Body of pancreas (tissue), 4 donors: ENCODE data around the gene PCSK5.

ENCODE experiments used
- POLR2A ChIP-seq, 3 donors: fragments of 450-650 bp; IDR thresholded peaks; one replicate each; pipeline ENCODE4 v1.6.1; 2016; ENCODE audit warnings: antibody characterized with exemption in 3 of 3, mild to moderate bottlenecking in 2 of 3
- TF ChIP-seq, protein P1 (sequence below), 7 experiments: fragments of 450-650 bp in 4 of 7; fragments of 200-600 bp in 3 of 7; sonication (generic) in 3 of 7; IDR thresholded peaks; one replicate each; pipeline ENCODE4 v1.5.1; 2016 to 2019; ENCODE audit warnings: antibody characterized with exemption in 7 of 7

DNA sequence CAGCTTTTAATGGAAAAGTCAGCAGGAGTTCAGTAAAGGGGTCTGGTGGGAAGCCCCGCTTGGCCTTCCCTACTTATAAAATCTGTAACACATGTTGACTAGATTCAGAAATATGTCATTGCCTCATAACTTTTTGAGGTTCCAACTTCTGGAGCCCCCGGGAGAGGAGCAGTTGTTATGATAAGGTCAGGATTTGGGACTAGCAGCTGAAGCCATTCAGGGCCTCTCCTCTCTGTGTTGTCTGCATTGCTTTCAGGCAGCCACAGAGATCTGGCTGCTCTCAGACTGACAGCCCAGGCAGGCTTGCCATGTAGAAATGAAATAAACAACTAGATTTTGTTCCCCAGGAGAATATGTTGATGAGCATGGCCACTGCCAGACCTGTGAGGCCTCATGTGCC, 336.7 kb downstream of the PCSK5 start:
- TF ChIP-seq, protein P1, sequence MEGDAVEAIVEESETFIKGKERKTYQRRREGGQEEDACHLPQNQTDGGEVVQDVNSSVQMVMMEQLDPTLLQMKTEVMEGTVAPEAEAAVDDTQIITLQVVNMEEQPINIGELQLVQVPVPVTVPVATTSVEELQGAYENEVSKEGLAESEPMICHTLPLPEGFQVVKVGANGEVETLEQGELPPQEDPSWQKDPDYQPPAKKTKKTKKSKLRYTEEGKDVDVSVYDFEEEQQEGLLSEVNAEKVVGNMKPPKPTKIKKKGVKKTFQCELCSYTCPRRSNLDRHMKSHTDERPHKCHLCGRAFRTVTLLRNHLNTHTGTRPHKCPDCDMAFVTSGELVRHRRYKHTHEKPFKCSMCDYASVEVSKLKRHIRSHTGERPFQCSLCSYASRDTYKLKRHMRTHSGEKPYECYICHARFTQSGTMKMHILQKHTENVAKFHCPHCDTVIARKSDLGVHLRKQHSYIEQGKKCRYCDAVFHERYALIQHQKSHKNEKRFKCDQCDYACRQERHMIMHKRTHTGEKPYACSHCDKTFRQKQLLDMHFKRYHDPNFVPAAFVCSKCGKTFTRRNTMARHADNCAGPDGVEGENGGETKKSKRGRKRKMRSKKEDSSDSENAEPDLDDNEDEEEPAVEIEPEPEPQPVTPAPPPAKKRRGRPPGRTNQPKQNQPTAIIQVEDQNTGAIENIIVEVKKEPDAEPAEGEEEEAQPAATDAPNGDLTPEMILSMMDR (IDR thresholded peaks at IDR 0.05), result no peak
- TF ChIP-seq POLR2A (IDR thresholded peaks at IDR 0.05), result no peak
